Breast epithelium (tissue), 3 donors: ENCODE measurements around the gene PLCB3.
"Not testable (repeated sequence)": the region's sequence is repeated elsewhere in the genome, so short reads cannot be mapped to it uniquely, and the experiment has no call there.

ENCODE experiments used
- CTCF ChIP-seq, 3 donors: fragments of 450-650 bp; IDR thresholded peaks; one replicate each; pipeline ENCODE4 v1.5.1; 2016 to 2017; ENCODE audit warnings: antibody characterized with exemption in 3 of 3, mild to moderate bottlenecking in 3 of 3, moderate library complexity in 3 of 3
- POLR2A ChIP-seq: fragments of 450-650 bp; IDR thresholded peaks from one replicate; pipeline ENCODE4 v1.6.1; 2016; ENCODE audit warnings: antibody characterized with exemption, mild to moderate bottlenecking, moderate library complexity
- POLR2AphosphoS5 ChIP-seq, 3 donors: sonication (generic); formaldehyde crosslinking; IDR thresholded peaks; one replicate each; pipeline ENCODE4 v1.6.1; 2017; ENCODE audit warnings: antibody characterized with exemption in 3 of 3

- not testable (repeated sequence) for TF ChIP-seq CTCF (IDR thresholded peaks at IDR 0.05); POLR2A; POLR2AphosphoS5 (IDR thresholded peaks at IDR 0.05)
Measured at GRCh38 chr11:64315667-64316526, 64.6 kb downstream of the PLCB3 start.
